GM19438 (cell line): ENCODE measurements around the gene BMP7.

Experiments used
- ATAC-seq: cut with Tn5 transposase; IDR thresholded peaks from one replicate; pipeline ENCODE4 v1.9.1; 2021; ENCODE audit warnings: low read depth; ENCODE audit not compliant: unreplicated experiment

Gene BMP7

DNA sequence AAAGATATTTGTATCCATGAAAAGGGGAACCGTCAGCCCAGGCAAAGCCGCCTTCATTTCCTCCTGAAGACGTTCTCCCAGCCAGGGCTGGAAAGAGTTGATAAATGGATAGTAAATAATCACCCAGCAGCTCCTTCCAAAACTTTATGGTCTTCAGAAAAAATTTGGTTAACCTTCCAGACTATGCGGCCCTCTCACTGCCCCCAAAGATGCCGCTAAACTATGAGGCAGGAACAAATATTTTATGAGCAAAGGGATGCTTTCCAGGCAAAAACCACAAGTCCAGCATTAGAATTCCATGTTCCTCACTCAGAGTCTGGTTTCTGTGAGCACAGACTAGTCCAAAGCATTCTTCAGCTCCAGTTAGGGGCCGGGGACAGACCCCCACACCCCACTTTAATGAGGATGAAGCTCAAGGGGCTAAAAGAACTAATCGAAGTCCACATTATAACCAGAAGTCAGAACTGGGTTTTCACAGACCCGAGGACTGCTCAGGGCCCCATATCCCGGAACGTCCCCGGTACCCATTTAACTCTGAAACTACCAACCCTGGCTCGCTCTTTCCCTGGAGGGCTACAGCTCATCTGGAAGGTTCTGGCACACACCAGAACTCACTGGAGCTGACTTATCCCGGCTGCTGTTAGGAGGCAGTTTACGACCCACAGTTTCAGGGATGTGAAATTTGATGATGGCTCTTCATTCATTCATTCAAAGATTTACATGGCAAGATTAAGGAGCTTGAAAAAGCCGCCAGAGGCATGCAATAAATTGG is 29.4 kb downstream of the BMP7 start:
- ATAC-seq: no peak

DNA sequence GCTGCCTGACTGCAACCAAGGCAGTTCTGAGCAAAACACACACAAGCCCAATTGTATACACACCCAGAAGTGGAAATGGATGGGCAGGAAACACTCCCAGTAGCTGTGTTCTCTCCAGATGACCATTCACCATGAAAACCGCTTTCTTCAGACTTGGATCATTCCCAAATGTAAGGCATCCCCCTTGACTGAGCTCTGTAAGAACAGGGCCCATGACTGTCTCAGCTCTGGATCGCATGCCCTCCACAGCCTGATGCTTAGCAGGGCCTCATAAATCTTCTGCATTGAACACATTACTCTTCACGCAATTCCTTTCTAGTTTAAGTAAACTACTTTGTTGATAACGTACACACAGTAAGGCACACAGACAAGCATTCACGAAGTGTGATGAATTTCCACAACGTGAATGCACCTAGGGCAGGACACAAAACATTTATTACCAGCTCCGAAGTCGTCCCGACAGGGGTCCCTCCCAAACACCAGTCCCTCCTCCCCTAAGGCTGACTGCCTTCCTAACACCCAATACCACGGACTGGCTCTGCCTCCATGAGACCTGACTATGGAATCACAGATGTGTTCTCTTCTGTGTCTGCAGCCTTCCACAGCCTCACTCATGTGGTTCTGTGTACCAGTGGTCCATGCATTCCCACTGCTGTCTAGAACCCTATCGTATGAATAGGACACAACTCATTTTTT is 31.7 kb downstream of the BMP7 start:
- ATAC-seq: no peak

DNA sequence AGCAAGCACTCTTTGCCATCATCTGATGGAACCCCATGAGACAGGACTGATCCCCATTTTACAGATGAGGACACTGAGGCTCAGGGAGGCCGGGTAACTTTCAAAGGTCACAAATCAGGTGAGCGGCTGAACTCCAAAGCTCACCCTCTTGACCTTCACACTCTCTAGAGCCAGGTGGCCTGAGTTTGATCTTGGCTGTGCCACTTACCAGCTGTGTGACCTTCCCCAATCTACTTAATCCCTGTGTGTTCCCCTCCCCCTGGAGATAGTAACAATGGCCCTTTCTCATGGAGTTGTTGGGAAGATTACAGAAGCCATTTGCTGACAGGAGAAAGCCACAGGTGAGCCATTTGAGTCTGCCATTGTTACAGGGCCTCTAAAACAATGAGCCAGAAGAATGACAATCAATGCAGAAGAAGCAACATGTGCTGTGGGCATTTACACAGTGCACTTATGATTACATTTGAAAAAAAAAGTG is 34.5 kb downstream of the BMP7 start:
- ATAC-seq: no peak

DNA sequence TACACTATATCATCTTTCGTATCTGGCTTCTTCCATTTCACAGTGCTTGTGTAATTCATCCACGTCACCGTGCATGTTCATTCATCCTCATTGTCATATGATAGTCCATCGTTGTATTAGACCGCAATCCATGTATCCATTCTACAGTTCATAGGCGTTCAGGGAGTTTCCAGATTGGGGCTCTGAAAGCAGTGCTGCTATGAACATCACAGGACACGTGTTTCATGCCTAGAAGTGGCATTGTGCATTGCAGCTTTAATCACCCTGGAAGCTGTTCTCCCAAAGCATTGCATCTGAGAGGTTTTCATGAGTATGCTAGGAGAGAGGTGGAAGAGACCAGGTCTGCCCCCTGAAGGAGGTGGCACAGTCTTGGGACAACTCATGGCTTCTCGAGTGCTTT is 35.3 kb downstream of the BMP7 start:
- ATAC-seq: no peak

DNA sequence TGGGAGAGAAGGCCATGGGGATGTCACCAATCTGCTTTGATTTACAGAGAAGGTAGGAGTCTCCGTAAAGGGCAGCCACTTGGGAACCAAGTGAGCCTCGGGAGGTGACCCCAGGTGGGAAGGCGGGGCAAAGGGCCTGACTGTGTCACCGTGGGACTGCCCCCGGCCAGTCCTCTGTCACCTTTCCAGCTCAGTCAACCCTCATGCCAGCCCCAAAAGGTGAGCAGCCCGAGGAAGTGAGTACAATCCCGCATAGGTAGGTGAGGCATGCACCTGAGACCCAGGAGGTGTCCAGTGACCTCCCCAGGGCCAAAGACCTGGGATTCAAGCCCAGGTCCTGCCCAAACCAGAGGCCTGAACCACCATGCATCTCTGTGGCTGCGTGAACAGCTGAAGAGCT is 36.2 kb downstream of the BMP7 start:
- no peak for ATAC-seq

DNA sequence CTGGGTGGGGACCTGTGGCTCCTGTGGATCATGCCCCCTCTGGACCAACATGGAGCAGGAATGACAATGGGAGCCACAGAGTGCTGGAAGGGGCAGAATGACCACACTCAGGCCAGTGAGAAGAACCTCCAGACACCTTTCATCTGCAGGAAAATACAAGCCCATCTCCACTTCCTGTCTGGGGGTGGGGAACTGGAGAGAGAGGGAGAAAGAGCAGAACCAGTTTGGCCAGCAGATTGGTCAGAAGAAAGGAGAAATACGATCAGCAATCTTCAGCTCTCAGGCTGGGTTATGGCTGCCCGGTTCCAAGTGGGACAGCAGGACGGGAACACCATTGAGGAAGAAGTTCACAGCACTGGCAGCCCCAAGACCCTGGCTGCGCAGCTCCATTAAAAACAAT is 37.0 kb downstream of the BMP7 start:
- ATAC-seq: no peak

DNA sequence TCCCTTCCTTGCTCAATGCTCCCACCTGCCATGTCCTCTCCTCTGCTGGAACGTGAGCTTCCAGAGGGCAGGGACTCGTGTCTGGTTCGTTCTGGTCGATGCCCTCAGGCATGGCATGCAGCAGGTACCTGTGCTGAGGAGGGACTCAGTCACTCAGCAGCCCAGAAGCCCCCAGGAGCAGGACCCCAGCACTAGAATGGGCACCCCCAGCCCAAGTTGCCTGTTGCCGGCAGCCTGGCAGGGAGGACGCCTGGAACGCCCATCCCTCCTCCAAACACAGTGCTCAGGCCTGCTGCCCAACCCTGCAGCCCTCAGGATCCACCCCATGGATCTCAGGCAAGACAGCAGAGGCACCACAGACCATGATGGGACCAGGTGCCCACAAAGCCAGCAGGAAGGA is 40.6 kb downstream of the BMP7 start:
- no peak for ATAC-seq

DNA sequence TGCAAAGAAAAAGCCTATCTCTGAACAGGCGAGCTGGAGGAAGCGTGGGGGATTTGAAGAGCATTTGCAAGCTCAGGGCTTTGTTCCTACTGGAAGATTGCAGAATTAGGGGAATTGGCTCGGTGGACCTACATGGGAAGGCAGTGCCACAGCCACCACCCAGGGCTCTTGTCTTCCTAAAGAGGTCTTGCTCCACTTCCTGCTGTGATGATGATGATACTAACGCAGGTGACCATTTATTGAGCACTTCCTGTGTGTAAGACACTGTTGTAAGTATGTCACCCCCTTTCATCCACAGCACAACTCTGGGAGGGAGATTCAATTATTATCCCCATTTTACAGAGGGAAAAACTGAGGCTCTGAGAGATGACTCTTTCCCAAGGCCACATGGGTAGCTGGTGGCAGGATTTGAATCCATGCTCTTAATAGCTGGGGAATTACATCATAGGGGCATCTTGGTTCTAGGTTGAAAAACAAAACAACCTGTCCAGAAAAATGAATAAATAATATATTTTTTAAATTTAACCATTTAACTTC is 41.2 kb downstream of the BMP7 start:
- no peak for ATAC-seq

DNA sequence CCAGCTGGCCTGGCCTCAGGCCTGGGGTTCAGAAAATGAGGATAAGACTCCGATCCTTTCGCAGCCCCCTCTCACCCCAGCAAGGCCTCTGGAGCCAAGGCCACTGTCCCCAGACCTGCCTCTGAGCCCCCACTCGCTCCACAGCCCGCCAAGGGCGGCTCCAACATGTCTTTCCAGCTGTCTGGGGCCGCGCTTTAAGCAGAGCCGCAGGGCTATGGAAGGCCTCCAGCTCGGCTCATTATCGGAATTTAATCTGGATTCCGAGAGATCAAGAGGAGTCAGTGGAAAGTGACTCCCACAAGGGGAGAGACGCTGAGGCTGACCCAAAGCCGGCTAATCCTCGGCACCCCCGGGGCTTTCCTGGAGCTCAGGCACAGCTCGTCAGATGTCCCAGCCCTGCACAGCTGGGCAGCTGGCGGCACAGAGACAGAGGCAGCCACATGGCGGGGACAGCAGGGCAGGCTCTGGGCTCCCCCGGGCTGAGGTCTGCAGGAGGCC is 41.8 kb downstream of the BMP7 start:
- ATAC-seq: no peak

DNA sequence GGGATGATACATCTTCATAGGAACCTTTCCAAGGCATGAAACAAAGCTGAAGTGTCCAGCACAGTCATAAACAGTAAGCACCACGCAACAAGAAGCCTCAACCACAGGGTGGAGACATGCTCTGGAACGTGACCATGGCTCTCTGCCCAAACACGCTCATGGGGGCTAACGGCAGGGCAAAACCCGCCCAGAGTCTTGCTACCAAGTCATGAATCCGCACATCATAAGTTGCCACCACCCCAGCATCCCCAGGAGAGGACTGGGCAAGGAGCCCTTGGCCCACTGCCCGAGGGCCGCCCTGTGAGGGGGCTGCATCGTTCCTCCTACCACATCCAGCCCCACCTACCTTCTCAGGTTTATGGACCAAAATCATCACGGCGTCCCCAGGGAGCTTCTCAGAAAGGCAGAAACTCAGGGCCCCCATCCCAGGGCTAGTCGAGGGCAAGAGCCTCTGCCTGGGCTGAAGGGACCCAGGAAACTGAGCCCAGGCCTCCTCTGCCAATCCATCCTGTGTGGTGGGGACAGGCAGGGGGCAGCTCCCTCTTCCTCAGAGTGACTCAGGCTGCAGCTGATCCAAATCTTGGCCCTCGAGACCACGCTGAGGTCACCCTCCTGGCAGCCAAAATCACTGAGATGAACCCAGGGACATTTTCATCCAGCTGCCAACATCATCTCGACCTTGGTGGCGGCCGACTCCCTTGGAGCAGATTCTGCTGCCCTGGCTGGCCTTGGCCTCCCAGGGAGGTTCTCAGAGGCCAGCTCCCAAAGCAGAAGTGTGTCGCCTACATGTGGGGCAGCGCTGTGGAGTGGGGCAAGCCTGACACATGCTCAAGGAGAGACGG is 42.6 kb downstream of the BMP7 start:
- no peak for ATAC-seq

DNA sequence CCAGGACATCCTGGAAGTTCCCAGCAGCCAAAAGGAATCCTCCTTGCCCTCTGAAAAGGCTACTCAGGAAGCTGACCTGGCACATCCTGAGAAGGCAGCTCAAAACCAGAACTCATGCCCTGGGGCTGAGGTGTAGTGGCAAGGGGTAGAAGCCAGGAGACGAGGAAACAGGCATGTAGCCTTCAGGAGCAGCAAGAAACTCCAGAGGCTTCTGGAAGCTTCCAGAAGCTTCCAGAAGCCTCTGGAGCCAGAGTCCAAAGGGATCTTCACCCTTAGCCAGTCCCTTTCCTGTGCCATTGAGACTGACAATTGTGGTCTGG is 43.9 kb downstream of the BMP7 start:
- ATAC-seq: no peak

DNA sequence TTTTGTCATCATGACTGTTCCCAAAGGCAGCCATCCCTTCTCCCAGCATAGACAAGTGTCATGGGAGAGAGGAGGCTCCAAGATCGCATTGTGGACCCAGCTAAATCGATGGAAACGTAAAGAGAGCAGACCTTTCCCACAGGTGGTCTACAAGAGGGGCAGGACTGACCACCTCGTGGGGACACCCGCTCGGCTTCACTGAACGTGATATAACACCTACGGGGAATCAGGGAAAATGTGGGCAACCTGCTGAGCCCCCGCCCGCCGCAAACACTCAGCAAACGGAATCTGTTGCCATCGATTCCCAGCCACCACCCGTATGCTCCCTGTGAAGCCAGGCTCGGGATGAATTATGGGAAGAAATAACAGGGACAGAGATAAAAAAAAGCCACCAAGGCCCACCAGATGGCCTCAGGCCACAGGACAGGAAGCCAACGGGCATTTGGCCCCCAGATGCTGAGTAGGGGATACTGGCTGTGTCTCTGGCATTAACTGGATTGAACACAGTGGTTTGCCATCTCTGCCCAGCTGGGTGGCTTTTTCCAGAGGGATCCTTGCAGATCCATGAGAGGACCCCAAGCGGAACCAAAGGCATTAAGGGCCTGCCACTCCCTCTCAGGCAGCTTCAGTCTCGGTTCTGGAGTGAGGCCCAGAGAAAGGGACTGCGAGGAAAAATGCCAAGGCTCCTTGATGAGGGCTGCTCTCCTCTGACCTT is 44.4 kb downstream of the BMP7 start:
- ATAC-seq: no peak

DNA sequence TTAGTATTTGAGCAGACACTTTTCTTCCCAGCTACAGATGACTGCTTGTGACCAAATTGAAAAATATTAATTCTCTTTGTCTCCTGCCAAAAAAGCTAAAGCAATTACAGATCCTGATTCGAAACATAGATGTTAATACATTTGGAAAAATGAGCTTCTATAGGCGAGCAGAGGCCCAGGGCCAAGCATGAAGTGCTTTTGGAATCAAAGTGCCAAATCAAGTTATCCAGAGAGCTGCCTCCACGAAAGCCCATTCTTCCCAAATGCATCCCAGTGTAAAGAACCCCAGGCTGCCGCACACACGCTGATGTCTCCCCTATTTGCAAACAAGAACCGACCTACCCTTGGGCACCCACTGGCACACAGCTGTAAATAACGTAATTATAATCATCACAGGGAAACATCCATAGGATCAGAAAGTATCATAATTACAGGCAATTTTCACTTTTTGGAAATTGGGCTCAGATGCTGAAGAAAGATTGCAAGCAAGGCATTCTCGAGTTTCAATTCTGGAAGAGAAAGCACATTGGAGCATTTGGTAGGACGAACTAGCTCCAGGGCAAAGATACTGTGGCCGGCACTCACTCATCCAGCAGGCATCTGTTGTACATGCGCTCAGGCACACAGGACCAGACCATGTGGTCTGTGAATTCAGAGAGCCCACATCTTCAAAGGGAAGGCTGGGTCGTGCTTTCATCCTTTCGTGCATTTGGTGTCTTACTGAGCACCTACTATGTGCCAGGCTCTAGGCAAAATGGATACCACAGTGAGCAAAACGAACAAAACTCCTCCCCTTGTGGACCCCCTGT is 45.9 kb downstream of the BMP7 start:
- no peak for ATAC-seq

DNA sequence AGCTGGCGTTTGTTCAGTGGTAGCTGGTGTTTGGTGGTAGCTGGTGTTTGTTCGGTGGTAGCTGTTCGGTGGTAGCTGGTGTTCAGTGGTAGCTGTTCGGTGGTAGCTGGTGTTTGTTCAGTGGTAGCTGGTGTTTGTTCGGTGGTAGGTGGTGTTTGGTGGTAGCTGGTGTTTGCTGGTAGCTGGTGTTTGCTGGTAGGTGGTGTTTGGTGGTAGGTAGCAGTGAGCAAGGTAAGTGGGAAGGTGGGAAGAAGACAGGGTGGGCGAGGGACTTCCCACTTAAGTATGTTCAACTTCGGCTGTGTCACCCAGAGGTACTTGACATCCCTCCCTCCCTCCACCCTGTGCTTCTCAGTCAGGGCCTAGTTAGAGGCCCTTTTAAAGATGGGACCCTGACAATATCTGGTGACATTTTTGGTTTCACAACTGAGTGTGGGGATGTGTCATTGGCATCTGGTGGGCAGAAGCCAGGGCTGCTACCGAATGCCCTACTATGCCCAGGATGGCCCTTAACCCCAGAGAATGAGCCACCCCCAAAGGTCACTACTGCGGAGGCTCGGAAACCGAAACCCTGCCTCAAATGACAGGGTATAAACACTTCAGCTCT is 47.3 kb downstream of the BMP7 start:
- no peak for ATAC-seq

DNA sequence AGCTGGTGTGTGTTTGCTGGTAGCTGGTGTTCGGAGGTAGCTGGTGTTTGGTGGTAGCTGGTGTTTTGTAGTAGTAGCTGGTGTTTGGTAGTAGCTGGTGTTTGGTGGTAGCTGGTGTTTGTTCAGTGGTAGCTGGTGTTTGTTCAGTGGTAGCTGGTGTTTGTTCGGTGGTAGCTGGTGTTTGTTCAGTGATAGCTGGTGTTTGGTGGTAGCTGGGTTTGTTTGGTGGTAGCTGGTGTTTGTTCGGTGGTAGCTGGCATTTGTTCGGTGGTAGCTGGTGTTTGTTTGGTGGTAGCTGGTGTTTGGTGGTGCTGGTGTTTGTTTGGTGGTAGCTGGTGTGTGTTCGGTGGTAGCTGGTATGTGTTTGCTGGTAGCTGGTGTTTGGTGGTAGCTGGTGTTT is 48.0 kb downstream of the BMP7 start:
- no peak for ATAC-seq

DNA sequence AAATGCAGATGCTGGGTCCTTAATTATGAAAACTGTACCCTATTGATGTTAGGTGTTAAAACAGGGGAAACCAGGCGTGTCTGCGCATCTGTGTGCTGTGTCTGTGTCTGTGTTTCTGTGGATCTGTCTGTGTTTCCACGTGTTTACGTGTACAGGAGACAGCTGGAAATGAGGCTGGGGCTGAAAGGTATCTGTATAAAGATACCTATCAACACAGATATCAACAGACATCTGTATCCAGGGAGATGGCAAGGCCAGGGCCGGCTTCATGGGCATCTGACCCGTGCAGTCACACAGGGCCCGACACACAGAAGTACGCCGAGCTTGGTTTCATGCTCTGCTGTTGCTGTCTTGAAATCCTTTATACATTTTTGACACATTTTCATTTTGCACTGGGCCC is 48.6 kb downstream of the BMP7 start:
- no peak for ATAC-seq

DNA sequence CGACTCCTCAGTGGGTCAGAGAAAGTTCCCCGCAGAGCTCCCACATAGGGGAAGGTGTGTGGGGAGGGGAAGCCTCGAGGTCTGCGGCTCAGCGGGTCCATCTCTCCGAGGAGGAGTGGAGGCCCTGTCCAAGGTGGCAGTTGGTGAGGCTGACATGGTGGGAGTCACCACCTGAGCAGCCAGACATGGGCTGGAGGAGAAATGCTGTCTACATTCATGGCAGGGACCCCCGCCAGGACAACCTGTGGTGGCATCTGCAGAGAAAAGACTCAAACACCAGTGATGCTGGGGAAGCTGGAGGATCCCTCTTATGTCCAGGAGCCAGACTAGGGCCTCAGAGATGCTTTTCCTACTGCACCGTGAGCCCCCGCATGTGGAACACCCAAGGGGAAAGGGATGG is 49.8 kb downstream of the BMP7 start:
- no peak for ATAC-seq

DNA sequence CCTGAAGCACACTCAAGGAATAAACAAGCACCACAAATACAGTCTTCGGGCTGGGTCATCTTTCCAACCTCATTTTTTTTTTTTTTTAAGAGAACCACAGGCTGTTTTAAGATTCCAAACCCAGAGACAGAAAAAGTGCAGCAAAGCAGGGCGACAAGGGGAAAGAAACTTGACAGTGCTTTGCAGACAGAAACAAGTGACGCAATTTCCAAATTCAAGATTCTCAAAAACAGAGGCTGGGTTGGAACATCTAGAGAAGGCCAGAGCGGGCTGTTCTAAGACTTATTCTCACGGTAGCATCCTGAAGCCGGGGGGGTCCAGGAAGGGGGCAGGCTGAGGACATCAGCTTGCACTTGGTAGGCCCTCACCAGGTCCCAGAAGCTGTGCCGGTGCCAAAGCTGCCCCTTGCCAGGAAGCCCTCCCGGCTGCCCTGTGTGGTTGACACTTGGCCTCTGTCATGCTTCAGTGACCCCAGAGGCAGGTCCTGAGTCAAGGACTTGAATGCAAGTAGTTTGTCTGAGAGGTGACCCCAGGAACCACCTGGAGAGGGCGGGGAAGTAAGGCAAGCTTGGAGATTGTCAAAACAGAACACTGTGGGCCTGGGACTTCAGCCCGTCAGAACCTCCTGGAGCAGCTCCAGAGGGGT is 50.5 kb downstream of the BMP7 start:
- no peak for ATAC-seq

DNA sequence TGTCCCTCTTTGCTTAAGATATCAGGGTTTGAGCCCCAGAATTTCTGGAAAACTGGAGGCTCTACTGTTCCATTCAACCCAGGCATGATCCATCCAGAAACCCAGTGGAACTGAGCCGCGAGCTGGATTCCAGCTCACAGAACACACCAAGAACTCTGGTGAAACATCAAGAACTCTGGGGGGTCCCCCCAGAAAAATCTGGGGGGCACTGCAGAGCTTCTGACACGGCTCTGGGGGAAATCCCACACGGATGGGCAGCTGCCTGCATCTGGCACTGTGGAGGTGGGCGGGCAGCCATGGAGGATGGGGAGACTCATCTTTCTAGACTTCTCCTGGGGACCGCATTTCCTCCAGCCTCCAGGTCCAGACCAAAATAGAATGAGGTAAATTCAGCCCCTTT is 51.0 kb downstream of the BMP7 start:
- no peak for ATAC-seq
